MM.1S (cell line): ENCODE data around the gene RNF126.

Experiments used
- DNase-seq: peaks from one replicate; pipeline ENCODE4 v3.0.0-alpha.2; 2015
- H2AFZ ChIP-seq: fragments of 300-600 bp; sonication (generic); 2 replicates; pipeline ENCODE4 v1.6.0; 2016; ENCODE audit warnings: antibody characterized with exemption, low read length
- H3F3A ChIP-seq: fragments of 300-600 bp; sonication (generic); 2 replicates; pipeline ENCODE4 v1.6.1; 2016; ENCODE audit warnings: mild to moderate bottlenecking, antibody characterized with exemption, low read length, moderate library complexity, mixed read lengths; ENCODE audit not compliant: insufficient read depth
- H3K27ac ChIP-seq: fragments of 300-600 bp; sonication (generic); 2 replicates; pipeline ENCODE4 v1.5.1; 2016; ENCODE audit warnings: mild to moderate bottlenecking, low read length
- H3K27me3 ChIP-seq: fragments of 300-600 bp; sonication (generic); replicated peaks from 2 replicates; pipeline ENCODE4 v1.6.0; 2016; ENCODE audit warnings: low read length; ENCODE audit not compliant: insufficient read depth
- H3K36me3 ChIP-seq: fragments of 300-600 bp; sonication (generic); replicated peaks from 2 replicates; pipeline ENCODE4 v1.6.1; 2016; ENCODE audit warnings: mild to moderate bottlenecking, low read length, mixed read lengths; ENCODE audit not compliant: insufficient read depth
- H3K4me1 ChIP-seq: fragments of 300-600 bp; sonication (generic); 2 replicates; pipeline ENCODE4 v1.6.1; 2016; ENCODE audit warnings: low read length, mixed read lengths
- H3K4me2 ChIP-seq: fragments of 300-600 bp; sonication (generic); 2 replicates; pipeline ENCODE4 v1.6.0; 2016; ENCODE audit warnings: low read depth, low read length
- H3K4me3 ChIP-seq: fragments of 300-600 bp; sonication (generic); 2 replicates; pipeline ENCODE4 v1.5.1; 2016; ENCODE audit warnings: low read length, mixed read lengths
- H3K79me2 ChIP-seq: fragments of 300-600 bp; sonication (generic); 2 replicates; pipeline ENCODE4 v1.6.1; 2016; ENCODE audit warnings: mixed run types, low read length, mixed read lengths
- H3K9ac ChIP-seq: fragments of 300-600 bp; sonication (generic); 2 replicates; pipeline ENCODE4 v1.6.1; 2016; ENCODE audit warnings: low read length, mixed read lengths
- H3K9me2 ChIP-seq: fragments of 300-600 bp; sonication (generic); replicated peaks from 2 replicates; pipeline ENCODE4 v1.6.1; 2016; ENCODE audit warnings: mild to moderate bottlenecking, low read length, mixed read lengths; ENCODE audit not compliant: insufficient read depth
- H3K9me3 ChIP-seq: fragments of 300-600 bp; sonication (generic); replicated peaks from 2 replicates; pipeline ENCODE4 v1.6.1; 2016; ENCODE audit warnings: mild to moderate bottlenecking, low read length, mixed read lengths; ENCODE audit not compliant: insufficient read depth
- H4K20me1 ChIP-seq: fragments of 300-600 bp; sonication (generic); 2 replicates; pipeline ENCODE4 v1.6.1; 2016; ENCODE audit warnings: mild to moderate bottlenecking, low read length, moderate library complexity, mixed read lengths; ENCODE audit not compliant: insufficient read depth
- EZH2 ChIP-seq: fragments of 300-600 bp; sonication (generic); optimal IDR thresholded peaks from 2 replicates; pipeline ENCODE3; 2017; ENCODE audit warnings: low read depth, mild to moderate bottlenecking, antibody characterized with exemption, low read length, mixed read lengths
- EZH2phosphoT487 ChIP-seq: fragments of 300-600 bp; sonication (generic); IDR thresholded peaks from 2 replicates; pipeline ENCODE4 v1.6.1; 2018; ENCODE audit warnings: antibody characterized with exemption, low read length
- TF ChIP-seq, protein P1 (sequence below): fragments of 300-600 bp; sonication (generic); IDR thresholded peaks from 2 replicates; pipeline ENCODE4 v1.5.1; 2016; ENCODE audit warnings: antibody characterized with exemption, low read length, mixed read lengths

Gene RNF126

DNA sequence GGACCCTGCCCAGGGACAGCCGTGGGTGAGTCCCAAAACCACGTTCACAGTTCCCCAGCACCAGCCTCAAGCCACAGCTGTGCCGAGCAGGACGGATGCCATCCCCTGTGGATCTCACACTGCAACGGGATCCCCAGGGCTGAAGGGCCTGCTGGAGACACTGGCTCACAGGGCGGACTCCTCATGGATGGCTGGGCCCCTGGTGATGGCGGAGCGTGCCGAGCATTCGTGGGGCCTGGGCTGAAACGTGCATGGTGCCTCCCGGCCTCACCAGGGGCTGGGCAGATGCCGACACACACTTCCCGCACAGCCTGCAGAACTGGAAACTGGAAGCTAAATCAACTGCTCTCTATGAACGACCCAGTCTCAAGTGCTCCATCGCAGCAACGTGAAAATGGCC lies 9.6 kb downstream of the RNF126 start:
- no peaks in the 10 kb centered on the region for H3K9me3 ChIP-seq
- peaks cover 61% of the 10 kb centered on the region for H3K36me3 ChIP-seq
- H3K79me2 ChIP-seq, result peaks cover 93% of the 10 kb centered on the region
- no peaks in the 10 kb centered on the region for H3K27me3 ChIP-seq
- H3K4me1 ChIP-seq, result no peaks in the 10 kb centered on the region
- H3K9ac ChIP-seq, result no peak overlapping the region
- no peak for DNase-seq
- H3K4me2 ChIP-seq, result no peak overlapping the region
- H4K20me1 ChIP-seq, result peaks cover 64% of the 10 kb centered on the region
- no peaks in the 10 kb centered on the region for H3K9me2 ChIP-seq
- no peak for TF ChIP-seq EZH2phosphoT487
- TF ChIP-seq, protein P1, sequence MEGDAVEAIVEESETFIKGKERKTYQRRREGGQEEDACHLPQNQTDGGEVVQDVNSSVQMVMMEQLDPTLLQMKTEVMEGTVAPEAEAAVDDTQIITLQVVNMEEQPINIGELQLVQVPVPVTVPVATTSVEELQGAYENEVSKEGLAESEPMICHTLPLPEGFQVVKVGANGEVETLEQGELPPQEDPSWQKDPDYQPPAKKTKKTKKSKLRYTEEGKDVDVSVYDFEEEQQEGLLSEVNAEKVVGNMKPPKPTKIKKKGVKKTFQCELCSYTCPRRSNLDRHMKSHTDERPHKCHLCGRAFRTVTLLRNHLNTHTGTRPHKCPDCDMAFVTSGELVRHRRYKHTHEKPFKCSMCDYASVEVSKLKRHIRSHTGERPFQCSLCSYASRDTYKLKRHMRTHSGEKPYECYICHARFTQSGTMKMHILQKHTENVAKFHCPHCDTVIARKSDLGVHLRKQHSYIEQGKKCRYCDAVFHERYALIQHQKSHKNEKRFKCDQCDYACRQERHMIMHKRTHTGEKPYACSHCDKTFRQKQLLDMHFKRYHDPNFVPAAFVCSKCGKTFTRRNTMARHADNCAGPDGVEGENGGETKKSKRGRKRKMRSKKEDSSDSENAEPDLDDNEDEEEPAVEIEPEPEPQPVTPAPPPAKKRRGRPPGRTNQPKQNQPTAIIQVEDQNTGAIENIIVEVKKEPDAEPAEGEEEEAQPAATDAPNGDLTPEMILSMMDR, result no peak
- no peak for TF ChIP-seq EZH2
- no peaks in the 10 kb centered on the region for H3F3A ChIP-seq
- H3K4me3 ChIP-seq, result no peak overlapping the region
- H3K27ac ChIP-seq, result no peak overlapping the region
- no peak overlapping the region for H2AFZ ChIP-seq

DNA sequence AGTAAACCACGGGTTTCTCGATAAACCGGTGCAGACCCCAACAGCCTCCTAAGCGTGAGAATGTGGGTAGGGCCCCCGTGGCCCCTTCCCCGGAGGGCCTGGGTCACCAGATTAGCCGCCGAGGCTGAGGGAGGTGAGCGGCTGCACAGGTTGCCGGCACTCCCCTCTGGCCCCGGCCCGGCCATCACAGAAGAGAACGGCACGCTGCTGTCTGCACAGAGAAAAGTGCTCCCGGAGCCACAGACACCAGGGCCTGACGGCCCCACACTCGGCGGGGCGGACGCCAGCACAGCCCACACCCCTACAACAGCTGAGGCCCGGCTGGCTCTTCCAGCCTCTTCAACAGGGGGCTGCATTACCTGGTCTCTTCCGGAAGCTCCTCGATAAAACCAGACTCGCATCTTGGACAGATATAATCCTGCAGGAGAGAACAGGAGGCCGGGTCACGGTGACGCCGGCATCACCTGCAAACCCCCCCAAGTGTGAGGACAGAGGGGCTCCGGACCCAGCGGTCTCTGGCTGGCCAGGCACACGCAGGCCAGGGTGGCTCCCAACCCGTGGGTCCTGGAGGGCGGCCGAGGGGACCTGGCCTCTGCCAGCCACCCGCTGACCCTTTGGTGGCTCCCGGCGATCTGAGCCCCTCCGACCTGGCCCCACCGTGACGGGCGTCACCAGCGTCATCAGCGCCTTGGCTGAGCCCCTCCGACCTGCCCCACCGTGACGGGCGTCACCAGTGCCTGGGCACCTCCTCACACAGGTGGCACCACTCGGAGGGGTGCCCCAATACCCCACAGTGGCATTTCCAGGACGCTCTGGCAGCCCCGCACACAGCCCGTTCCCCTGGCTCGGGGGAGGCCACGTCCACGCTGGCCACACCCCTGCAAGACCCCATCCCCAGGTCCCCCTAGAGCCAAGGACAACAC lies 10.3 kb downstream of the RNF126 start:
- no peaks in the 10 kb centered on the region for H3K9me2 ChIP-seq
- H3K9ac ChIP-seq, result no peak overlapping the region
- no peak overlapping the region for H3K4me3 ChIP-seq
- H3K36me3 ChIP-seq, result peaks cover 58% of the 10 kb centered on the region
- H3K4me1 ChIP-seq, result no peaks in the 10 kb centered on the region
- no peaks in the 10 kb centered on the region for H3K9me3 ChIP-seq
- H3K27ac ChIP-seq, result no peak overlapping the region
- no peak for DNase-seq
- TF ChIP-seq, protein P1, result no peak
- TF ChIP-seq EZH2phosphoT487 (no peak), EZH2 (no peak)
- H3K27me3 ChIP-seq, result no peaks in the 10 kb centered on the region
- H2AFZ ChIP-seq, result no peak overlapping the region
- peaks cover 86% of the 10 kb centered on the region for H3K79me2 ChIP-seq
- H4K20me1 ChIP-seq, result peaks cover 57% of the 10 kb centered on the region
- H3F3A ChIP-seq, result no peaks in the 10 kb centered on the region
- no peak overlapping the region for H3K4me2 ChIP-seq

DNA sequence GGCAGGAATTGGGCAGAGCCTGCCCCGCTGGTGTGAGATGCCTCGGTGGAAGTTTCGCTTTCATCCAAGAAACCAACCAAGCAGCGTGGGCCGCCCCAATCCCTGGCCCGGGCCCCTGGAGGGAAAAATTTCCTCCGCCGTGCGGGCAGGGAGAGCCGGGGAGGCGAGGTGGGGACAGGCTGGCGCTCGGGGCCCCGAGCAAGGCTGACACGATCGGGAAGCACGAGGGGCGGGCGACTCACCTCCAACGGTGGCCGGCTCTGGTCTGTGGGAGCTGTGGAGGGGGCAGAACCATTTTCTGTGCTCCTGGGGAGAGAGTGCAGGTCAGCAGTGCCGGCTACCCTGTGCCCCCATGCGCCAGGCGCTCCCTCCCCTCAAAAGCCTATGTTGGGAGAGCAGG lies 11.0 kb downstream of the RNF126 start:
- Histone ChIP-seq H4K20me1 (peaks cover 50% of the 10 kb centered on the region), H3K9me3 (no peaks in the 10 kb centered on the region), H3K27me3 (no peaks in the 10 kb centered on the region), H3K4me1 (no peaks in the 10 kb centered on the region), H3K27ac (no peak overlapping the region), H3F3A (no peaks in the 10 kb centered on the region), H3K4me2 (no peak overlapping the region), H3K36me3 (peaks cover 56% of the 10 kb centered on the region), H3K9me2 (no peaks in the 10 kb centered on the region), H2AFZ (no peak overlapping the region), H3K9ac (no peak overlapping the region), H3K79me2 (peaks cover 79% of the 10 kb centered on the region), H3K4me3 (no peak overlapping the region)
- TF ChIP-seq EZH2 (no peak), EZH2phosphoT487 (no peak)
- TF ChIP-seq, protein P1, result no peak
- DNase-seq, result no peak
